Breast epithelium (tissue), 4 donors: ENCODE measurements around the gene CAPG. TPM values are rescaled to one million over a fixed set of nuclear protein-coding genes. Genes with fewer than 3 reads are reported as not detected.

ENCODE experiments used
- DNase-seq, 2 donors: peaks; one replicate each; pipeline ENCODE4 v3.0.0-alpha.2; 2019; ENCODE audit warnings: low spot score in 2 of 2
- H3K27ac ChIP-seq, 2 donors: fragments of 200-600 bp; sonication (generic) in 1 of 2; one replicate each; pipeline ENCODE4 v1.5.1; 2016 to 2019; ENCODE audit warnings: mild to moderate bottlenecking in 1 of 2
- H3K27me3 ChIP-seq, 2 donors: fragments of 200-600 bp; sonication (generic) in 1 of 2; one replicate each; pipeline versions ENCODE4 v1.5.1 to v1.6.0; 2017 to 2019; ENCODE audit warnings: control low read depth in 1 of 2, mild to moderate bottlenecking in 1 of 2
- H3K36me3 ChIP-seq: fragments of 200-600 bp; one replicate; pipeline ENCODE4 v1.5.1; 2019
- H3K4me1 ChIP-seq, 2 donors: fragments of 200-600 bp; sonication (generic); one replicate each; pipeline ENCODE4 v1.5.1; 2016 to 2019; ENCODE audit warnings: control low read depth in 1 of 2
- H3K4me3 ChIP-seq, 3 donors: fragments of 200-600 bp; sonication (generic); 1 replicate in 2 of 3; 2 replicates in 1 of 3; pipeline ENCODE4 v1.5.1; 2016 to 2019; ENCODE audit warnings: mild to moderate bottlenecking in 3 of 3, moderate library complexity in 2 of 3
- H3K9me3 ChIP-seq, 2 donors: fragments of 200-600 bp; sonication (generic) in 1 of 2; one replicate each; pipeline ENCODE4 v1.5.1; 2016 to 2019; ENCODE audit warnings: control low read depth in 1 of 2
- POLR2A ChIP-seq: fragments of 450-650 bp; IDR thresholded peaks from one replicate; pipeline ENCODE4 v1.6.1; 2016; ENCODE audit warnings: antibody characterized with exemption, mild to moderate bottlenecking, moderate library complexity
- POLR2AphosphoS5 ChIP-seq, 3 donors: sonication (generic); formaldehyde crosslinking; IDR thresholded peaks; one replicate each; pipeline ENCODE4 v1.6.1; 2017; ENCODE audit warnings: antibody characterized with exemption in 3 of 3
- intact Hi-C: fragments of 100-400 bp; cut with DNase I; formaldehyde crosslinking; loops from one replicate; pipeline ENCODE4 v1.15.1; 2023; ENCODE audit warnings: low total_unique reads
- total RNA-seq, 3 donors: library from RNA; depleted of rRNA; stranded (reverse); fragments of >200 nt; gene quantifications; one replicate each; pipeline ENCODE4 v1.1.0, GENCODE V29; 2016
- TF ChIP-seq, protein P1 (sequence below), 3 donors: fragments of 450-650 bp; IDR thresholded peaks; one replicate each; pipeline ENCODE4 v1.5.1; 2016 to 2017; ENCODE audit warnings: antibody characterized with exemption in 3 of 3, mild to moderate bottlenecking in 3 of 3, moderate library complexity in 3 of 3

CAPG gene
- total RNA-seq, 3 donors from 2014 or later = 102 to 254 (median 109) TPM

DNA sequence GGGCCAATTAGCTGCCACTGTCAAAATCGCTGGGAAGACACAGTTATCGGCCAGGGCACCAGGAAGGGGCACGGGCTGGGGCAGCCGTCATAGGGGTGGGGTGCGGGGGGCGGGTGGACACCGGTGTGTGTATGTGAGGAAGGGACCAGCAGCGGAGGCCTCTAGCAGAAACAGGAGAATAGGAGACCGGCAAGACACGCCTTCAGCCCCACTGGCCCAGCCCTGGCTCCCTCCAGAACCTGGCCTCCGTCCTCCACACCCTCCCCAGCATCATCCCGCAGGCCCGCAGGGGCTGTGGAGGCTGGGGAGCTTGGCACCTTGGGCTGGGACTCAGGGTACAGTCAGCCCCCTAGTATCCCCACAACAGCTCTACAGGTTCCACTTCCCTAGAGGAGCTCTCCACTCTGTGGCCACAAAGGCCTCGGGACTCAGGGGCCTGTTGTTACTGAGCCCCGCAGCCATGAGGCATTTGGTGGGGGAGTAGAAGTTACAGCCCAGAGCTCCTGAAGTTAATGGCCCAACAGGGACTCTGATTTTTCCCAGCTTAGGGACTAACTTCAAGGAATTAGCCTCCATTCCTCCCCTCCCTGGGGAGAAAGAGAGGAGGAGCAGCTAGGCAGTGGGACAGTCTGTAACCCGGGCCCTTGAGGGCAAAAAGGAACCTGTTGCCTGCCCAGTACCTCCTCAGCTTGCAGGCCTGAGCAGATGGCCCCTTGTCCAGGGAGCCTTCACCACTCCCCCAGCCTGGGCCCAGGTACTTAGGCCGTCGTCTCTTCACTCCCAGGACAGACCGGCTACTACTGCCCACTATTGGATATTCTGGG is 28.2 kb upstream of the CAPG start:
- H3K36me3 ChIP-seq = no peaks in the 10 kb centered on the region
- H3K9me3 ChIP-seq = no peaks in the 10 kb centered on the region
- TF ChIP-seq POLR2AphosphoS5 (IDR thresholded peaks at IDR 0.05) (no peak), POLR2A (no peak)
- TF ChIP-seq, protein P1, sequence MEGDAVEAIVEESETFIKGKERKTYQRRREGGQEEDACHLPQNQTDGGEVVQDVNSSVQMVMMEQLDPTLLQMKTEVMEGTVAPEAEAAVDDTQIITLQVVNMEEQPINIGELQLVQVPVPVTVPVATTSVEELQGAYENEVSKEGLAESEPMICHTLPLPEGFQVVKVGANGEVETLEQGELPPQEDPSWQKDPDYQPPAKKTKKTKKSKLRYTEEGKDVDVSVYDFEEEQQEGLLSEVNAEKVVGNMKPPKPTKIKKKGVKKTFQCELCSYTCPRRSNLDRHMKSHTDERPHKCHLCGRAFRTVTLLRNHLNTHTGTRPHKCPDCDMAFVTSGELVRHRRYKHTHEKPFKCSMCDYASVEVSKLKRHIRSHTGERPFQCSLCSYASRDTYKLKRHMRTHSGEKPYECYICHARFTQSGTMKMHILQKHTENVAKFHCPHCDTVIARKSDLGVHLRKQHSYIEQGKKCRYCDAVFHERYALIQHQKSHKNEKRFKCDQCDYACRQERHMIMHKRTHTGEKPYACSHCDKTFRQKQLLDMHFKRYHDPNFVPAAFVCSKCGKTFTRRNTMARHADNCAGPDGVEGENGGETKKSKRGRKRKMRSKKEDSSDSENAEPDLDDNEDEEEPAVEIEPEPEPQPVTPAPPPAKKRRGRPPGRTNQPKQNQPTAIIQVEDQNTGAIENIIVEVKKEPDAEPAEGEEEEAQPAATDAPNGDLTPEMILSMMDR (IDR thresholded peaks at IDR 0.05) = no peak
- DNase-seq = peak in 1 of 2 donors; percentile 44
- intact Hi-C loops = loop anchor here (5.0 kb wide), 2 partner anchors 99 to 111 kb away; partner anchors contain the start of genes MAT2A and TGOLN2
- H3K4me1 ChIP-seq = peaks cover 15 to 23% of the 10 kb centered on the region in 2 donors
- peak overlapping the region; percentile 96 to 97 for H3K27ac ChIP-seq
- no peaks in the 10 kb centered on the region for H3K27me3 ChIP-seq
- peak overlapping the region; percentile 42 to 66 (median 56) for H3K4me3 ChIP-seq

DNA sequence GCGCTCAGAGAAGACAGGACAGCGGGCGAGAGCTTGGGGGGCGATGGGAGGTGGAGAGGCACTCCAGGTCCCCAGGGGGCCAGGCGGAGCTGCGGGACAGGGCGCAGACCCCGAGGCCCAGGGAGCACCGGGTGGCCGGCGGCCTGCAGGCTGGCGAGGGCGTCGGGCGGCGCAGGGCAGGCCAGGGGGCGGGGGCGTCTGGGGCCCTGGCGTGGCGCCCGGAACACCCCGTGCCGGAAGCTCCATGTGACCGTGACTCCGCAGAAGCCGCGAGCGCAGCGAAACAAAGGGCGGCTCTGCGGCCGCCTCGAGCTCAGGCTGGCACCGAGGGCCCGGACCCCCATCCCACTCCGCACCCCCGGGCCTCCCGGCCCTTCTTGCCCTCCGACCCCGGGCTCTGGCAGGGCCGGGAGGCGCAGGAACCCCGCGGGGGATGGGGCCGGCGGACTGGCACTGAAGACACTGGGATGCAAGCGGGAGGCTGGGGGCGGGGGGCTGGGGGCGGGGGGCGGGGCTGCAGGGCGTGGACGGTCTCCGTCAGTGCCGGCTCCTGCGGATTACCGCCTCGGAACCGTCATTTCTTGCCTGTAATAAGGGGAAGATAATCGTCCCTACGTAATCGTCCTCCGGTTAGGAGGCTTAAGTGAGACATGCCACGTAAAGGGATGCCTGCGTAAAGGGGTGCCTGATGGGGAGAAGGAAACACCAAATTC is 27.5 kb upstream of the CAPG start:
- Histone ChIP-seq H3K27me3 (no peaks in the 10 kb centered on the region), H3K4me3 (peak overlapping the region; percentile 42 to 66 (median 56)), H3K27ac (peak overlapping the region; percentile 96 to 97), H3K36me3 (no peaks in the 10 kb centered on the region), H3K4me1 (peaks cover 18 to 23% of the 10 kb centered on the region in 2 donors), H3K9me3 (no peaks in the 10 kb centered on the region)
- peak; percentile 82 to 85 for DNase-seq
- intact Hi-C loops = loop anchor here (5.0 kb wide), 2 partner anchors 100 to 110 kb away; partner anchors contain the start of genes MAT2A and TGOLN2
- TF ChIP-seq, protein P1 (IDR thresholded peaks at IDR 0.05) = no peak
- TF ChIP-seq POLR2A (peak; percentile 85), POLR2AphosphoS5 (IDR thresholded peaks at IDR 0.05) (peak in 2 of 3 donors; percentile 81 to 86)

DNA sequence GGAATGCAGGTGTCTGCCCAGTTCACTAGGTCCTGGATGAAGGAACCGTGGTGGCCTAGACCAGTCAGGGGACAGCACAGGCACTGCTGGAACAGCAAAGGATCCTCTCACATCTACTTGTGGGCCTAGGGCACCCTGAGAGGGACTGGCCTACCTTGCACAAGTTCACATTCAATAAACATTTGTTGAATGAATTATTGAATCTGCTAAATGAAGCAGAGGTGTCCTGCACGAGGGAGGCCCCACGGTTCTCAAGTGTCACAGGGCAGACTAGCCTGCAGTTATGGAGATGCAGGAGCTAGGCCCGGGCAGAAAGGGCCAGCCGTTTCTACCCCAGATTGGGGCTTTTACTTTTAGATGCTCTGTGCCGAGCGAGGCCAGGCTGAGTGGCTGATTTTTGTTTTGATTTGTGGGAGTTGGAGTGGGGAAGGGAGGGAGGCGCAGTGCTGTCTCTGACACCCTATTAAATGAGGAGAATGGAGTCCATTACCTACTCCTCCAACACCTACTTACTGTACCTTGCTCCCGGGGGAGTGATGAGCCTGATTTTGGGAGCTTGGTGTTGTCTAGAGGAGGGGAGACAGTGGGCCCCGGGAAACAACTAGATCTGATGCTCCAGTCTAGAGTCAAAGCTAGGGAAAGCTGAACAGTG is 26.8 kb upstream of the CAPG start:
- intact Hi-C loops = loop anchor here (5.0 kb wide), 2 partner anchors 100 to 110 kb away; partner anchors contain the start of genes MAT2A and TGOLN2
- Histone ChIP-seq H3K4me1 (peaks cover 18 to 23% of the 10 kb centered on the region in 2 donors), H3K4me3 (peak overlapping the region in 2 of 3 donors; percentile 56 to 66), H3K9me3 (no peaks in the 10 kb centered on the region), H3K27ac (peak overlapping the region; percentile 96 to 97), H3K27me3 (no peaks in the 10 kb centered on the region), H3K36me3 (no peaks in the 10 kb centered on the region)
- TF ChIP-seq, protein P1 (IDR thresholded peaks at IDR 0.05) = no peak
- TF ChIP-seq POLR2A = no peak
- no peak for TF ChIP-seq POLR2AphosphoS5 (IDR thresholded peaks at IDR 0.05)
- no peak for DNase-seq

DNA sequence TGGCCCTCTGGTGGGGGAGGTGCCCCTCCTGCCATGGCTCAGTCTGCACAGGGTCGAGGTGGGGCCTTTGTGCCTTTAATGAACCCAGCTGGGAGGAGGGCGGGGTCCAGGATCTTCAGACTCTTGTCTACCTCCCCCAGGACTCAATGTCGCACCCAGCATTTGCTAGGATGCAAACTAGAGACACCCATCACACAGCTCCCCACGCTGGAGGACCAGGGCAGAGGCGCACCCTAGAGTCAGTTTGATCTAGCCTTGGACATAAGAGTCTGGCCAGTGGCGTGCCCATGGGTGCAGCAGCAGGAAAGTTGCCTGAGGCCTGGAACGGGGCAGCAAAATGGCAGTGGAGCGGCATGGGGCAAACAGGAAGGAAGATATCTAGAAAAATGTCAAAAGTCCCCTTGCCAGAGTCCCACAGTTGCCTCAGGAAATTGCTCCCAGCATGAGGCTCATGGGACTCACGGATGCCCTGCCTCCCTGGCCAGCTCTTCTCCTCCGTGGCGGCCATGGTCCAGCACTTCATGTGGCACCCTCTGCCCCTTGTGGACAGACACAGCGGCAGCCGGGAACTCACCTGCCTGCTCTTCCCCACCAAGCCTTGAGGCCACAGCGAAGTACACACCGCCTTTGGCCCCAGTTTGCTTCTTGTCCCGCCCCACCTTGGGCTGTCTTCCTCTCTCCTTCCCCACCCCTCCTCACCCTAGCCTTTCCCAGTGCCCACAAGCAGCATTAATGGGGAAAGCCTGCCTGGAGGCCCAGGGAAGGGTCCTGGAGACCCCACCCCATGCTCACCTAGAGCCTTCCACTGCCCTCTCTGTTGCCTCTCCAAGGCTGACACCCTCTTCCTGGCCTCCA is 26.0 kb upstream of the CAPG start:
- intact Hi-C loops = loop anchor here (5.0 kb wide), 2 partner anchors 101 to 109 kb away; partner anchors contain the start of genes MAT2A and TGOLN2
- H3K4me1 ChIP-seq = peaks cover 18 to 23% of the 10 kb centered on the region in 2 donors

More for the DNA sequence above, 26.0 kb upstream of the CAPG start:
- TF ChIP-seq POLR2A (no peak), POLR2AphosphoS5 (IDR thresholded peaks at IDR 0.05) (no peak)
- TF ChIP-seq, protein P1 (IDR thresholded peaks at IDR 0.05) = no peak
- no peak for DNase-seq
- Histone ChIP-seq H3K4me3 (no peak overlapping the region), H3K27me3 (no peaks in the 10 kb centered on the region), H3K27ac (peak overlapping the region; percentile 96 to 97), H3K36me3 (no peaks in the 10 kb centered on the region), H3K9me3 (no peaks in the 10 kb centered on the region)
